Measurements from ENCODE around the gene COX6B2.
"Not testable (repeated sequence)": the region's sequence is repeated elsewhere in the genome, so short reads cannot be mapped to it uniquely, and the experiment has no call there.

Gene COX6B2

GRCh38 chr19:55328774-55329318 is 25.7 kb downstream of the COX6B2 start:
- not testable (repeated sequence) for H3K9me3 ChIP-seq (ENCODE audit: control insufficient read depth, low read length); H3K4me3 ChIP-seq (ENCODE audit: low read length); H3K27me3 ChIP-seq (replicated peaks; ENCODE audit: control insufficient read depth, insufficient read depth, low read length); DNase-seq (ENCODE audit: low read depth); H3K36me3 ChIP-seq (ENCODE audit: control insufficient read depth, insufficient read depth, low read length, severe bottlenecking); H3K9ac ChIP-seq (ENCODE audit: low read length); H3K4me1 ChIP-seq (ENCODE audit: control insufficient read depth, insufficient read depth, low read length)

GRCh38 chr19:55325172-55325571 is 29.3 kb downstream of the COX6B2 start, which contains the start of gene TMEM150B:
Gene TMEM150B (minus strand): TSS chr19:55325341. CDS start chr19:55321036, 4,305 bp downstream.
- no peaks in the 10 kb centered on the region for H3K36me3 ChIP-seq (ENCODE audit: control insufficient read depth, insufficient read depth, low read length, severe bottlenecking)
- H3K9me3 ChIP-seq (ENCODE audit: control insufficient read depth, low read length), result no peaks in the 10 kb centered on the region
- peaks cover 6% of the 10 kb centered on the region for H3K4me1 ChIP-seq (ENCODE audit: control insufficient read depth, insufficient read depth, low read length)
- no peak within 1 kb of the TSS for H3K4me3 ChIP-seq (ENCODE audit: low read length)
- H3K27me3 ChIP-seq (replicated peaks; ENCODE audit: control insufficient read depth, insufficient read depth, low read length), result peaks cover 11% of the 10 kb centered on the region
- DNase-seq (ENCODE audit: low read depth), result no peak
- no peak within 1 kb of the TSS for H3K9ac ChIP-seq (ENCODE audit: low read length)

- H3K9ac ChIP-seq (ENCODE audit: low read length), result no peak overlapping the region
- H3K4me1 ChIP-seq (ENCODE audit: control insufficient read depth, insufficient read depth, low read length), result peaks cover 8% of the 10 kb centered on the region
- H3K36me3 ChIP-seq (ENCODE audit: control insufficient read depth, insufficient read depth, low read length, severe bottlenecking), result no peaks in the 10 kb centered on the region
- H3K27me3 ChIP-seq (replicated peaks; ENCODE audit: control insufficient read depth, insufficient read depth, low read length), result peaks cover 15% of the 10 kb centered on the region
- no peak for DNase-seq (ENCODE audit: low read depth)
- no peak overlapping the region for H3K4me3 ChIP-seq (ENCODE audit: low read length)
- no peaks in the 10 kb centered on the region for H3K9me3 ChIP-seq (ENCODE audit: control insufficient read depth, low read length)
Measured at GRCh38 chr19:55324662-55325061, 29.9 kb downstream of the COX6B2 start.

- Histone ChIP-seq H3K36me3 (ENCODE audit: control insufficient read depth, insufficient read depth, low read length, severe bottlenecking) (no peaks in the 10 kb centered on the region), H3K27me3 (replicated peaks; ENCODE audit: control insufficient read depth, insufficient read depth, low read length) (peaks cover 15% of the 10 kb centered on the region), H3K9ac (ENCODE audit: low read length) (no peak overlapping the region), H3K4me1 (ENCODE audit: control insufficient read depth, insufficient read depth, low read length) (peaks cover 4% of the 10 kb centered on the region), H3K4me3 (ENCODE audit: low read length) (no peak overlapping the region), H3K9me3 (ENCODE audit: control insufficient read depth, low read length) (no peaks in the 10 kb centered on the region)
- no peak for DNase-seq (ENCODE audit: low read depth)
Measured at GRCh38 chr19:55322204-55322885, 32.2 kb downstream of the COX6B2 start.

GRCh38 chr19:55321466-55322137 is 32.9 kb downstream of the COX6B2 start:
- Histone ChIP-seq H3K4me3 (ENCODE audit: low read length) (no peak overlapping the region), H3K4me1 (ENCODE audit: control insufficient read depth, insufficient read depth, low read length) (peaks cover 4% of the 10 kb centered on the region), H3K9ac (ENCODE audit: low read length) (no peak overlapping the region), H3K9me3 (ENCODE audit: control insufficient read depth, low read length) (no peaks in the 10 kb centered on the region), H3K27me3 (replicated peaks; ENCODE audit: control insufficient read depth, insufficient read depth, low read length) (peaks cover 15% of the 10 kb centered on the region), H3K36me3 (ENCODE audit: control insufficient read depth, insufficient read depth, low read length, severe bottlenecking) (no peaks in the 10 kb centered on the region)
- no peak for DNase-seq (ENCODE audit: low read depth)

- DNase-seq (ENCODE audit: low read depth), result no peak
Measured at GRCh38 chr19:55320844-55321419, 33.6 kb downstream of the COX6B2 start.

GRCh38 chr19:55319785-55320184 is 34.7 kb downstream of the COX6B2 start:
- peaks cover 15% of the 10 kb centered on the region for H3K27me3 ChIP-seq (replicated peaks; ENCODE audit: control insufficient read depth, insufficient read depth, low read length)
- H3K4me3 ChIP-seq (ENCODE audit: low read length), result no peak overlapping the region
- peaks cover 2% of the 10 kb centered on the region for H3K9me3 ChIP-seq (ENCODE audit: control insufficient read depth, low read length)
- no peaks in the 10 kb centered on the region for H3K36me3 ChIP-seq (ENCODE audit: control insufficient read depth, insufficient read depth, low read length, severe bottlenecking)
- H3K4me1 ChIP-seq (ENCODE audit: control insufficient read depth, insufficient read depth, low read length), result peaks cover 4% of the 10 kb centered on the region
- H3K9ac ChIP-seq (ENCODE audit: low read length), result no peak overlapping the region
- DNase-seq (ENCODE audit: low read depth), result peak; percentile 65

More at GRCh38 chr19:55320844-55321419, 33.6 kb downstream of the COX6B2 start:
- Histone ChIP-seq H3K4me3 (ENCODE audit: low read length) (no peak overlapping the region), H3K9ac (ENCODE audit: low read length) (no peak overlapping the region), H3K9me3 (ENCODE audit: control insufficient read depth, low read length) (peaks cover 2% of the 10 kb centered on the region), H3K27me3 (replicated peaks; ENCODE audit: control insufficient read depth, insufficient read depth, low read length) (peaks cover 15% of the 10 kb centered on the region), H3K36me3 (ENCODE audit: control insufficient read depth, insufficient read depth, low read length, severe bottlenecking) (no peaks in the 10 kb centered on the region), H3K4me1 (ENCODE audit: control insufficient read depth, insufficient read depth, low read length) (peaks cover 4% of the 10 kb centered on the region)

- no peak for DNase-seq (ENCODE audit: low read depth)
- Histone ChIP-seq H3K4me3 (ENCODE audit: low read length) (no peak overlapping the region), H3K9ac (ENCODE audit: low read length) (no peak overlapping the region), H3K4me1 (ENCODE audit: control insufficient read depth, insufficient read depth, low read length) (peaks cover 4% of the 10 kb centered on the region), H3K27me3 (replicated peaks; ENCODE audit: control insufficient read depth, insufficient read depth, low read length) (peaks cover 7% of the 10 kb centered on the region), H3K9me3 (ENCODE audit: control insufficient read depth, low read length) (peaks cover 2% of the 10 kb centered on the region), H3K36me3 (ENCODE audit: control insufficient read depth, insufficient read depth, low read length, severe bottlenecking) (no peaks in the 10 kb centered on the region)
Measured at GRCh38 chr19:55316646-55317045, 37.9 kb downstream of the COX6B2 start.

GRCh38 chr19:55315956-55316525 is 38.5 kb downstream of the COX6B2 start:
- no peak for DNase-seq (ENCODE audit: low read depth)
- H3K4me3 ChIP-seq (ENCODE audit: low read length), result no peak overlapping the region
- peaks cover 4% of the 10 kb centered on the region for H3K4me1 ChIP-seq (ENCODE audit: control insufficient read depth, insufficient read depth, low read length)
- H3K36me3 ChIP-seq (ENCODE audit: control insufficient read depth, insufficient read depth, low read length, severe bottlenecking), result no peaks in the 10 kb centered on the region
- peaks cover 7% of the 10 kb centered on the region for H3K27me3 ChIP-seq (replicated peaks; ENCODE audit: control insufficient read depth, insufficient read depth, low read length)
- H3K9me3 ChIP-seq (ENCODE audit: control insufficient read depth, low read length), result peaks cover 2% of the 10 kb centered on the region
- no peak overlapping the region for H3K9ac ChIP-seq (ENCODE audit: low read length)

GRCh38 chr19:55314396-55314795 is 40.1 kb downstream of the COX6B2 start:
- H3K4me3 ChIP-seq (ENCODE audit: low read length), result no peak overlapping the region
- DNase-seq (ENCODE audit: low read depth), result no peak
- peaks cover 3% of the 10 kb centered on the region for H3K9me3 ChIP-seq (ENCODE audit: control insufficient read depth, low read length)
- H3K27me3 ChIP-seq (replicated peaks; ENCODE audit: control insufficient read depth, insufficient read depth, low read length), result no peaks in the 10 kb centered on the region
- no peaks in the 10 kb centered on the region for H3K4me1 ChIP-seq (ENCODE audit: control insufficient read depth, insufficient read depth, low read length)
- no peak overlapping the region for H3K9ac ChIP-seq (ENCODE audit: low read length)
- no peaks in the 10 kb centered on the region for H3K36me3 ChIP-seq (ENCODE audit: control insufficient read depth, insufficient read depth, low read length, severe bottlenecking)
